NK-92 (cell line): Measurements from ENCODE around the gene MED4.

Source experiments
- DNase-seq: peaks from one replicate; lab custom pipeline; 2025; ENCODE audit not compliant: unreplicated experiment; lab: John Stamatoyannopoulos, UW

Gene MED4

GRCh38 chr13:48038761-48039160 is 56.1 kb downstream of the MED4 start:
- DNase-seq = no peak

GRCh38 chr13:48037346-48038173 is 57.3 kb downstream of the MED4 start, which contains the start of gene NUDT15:
NUDT15 (plus strand) TSS chr13:48037726; CDS start chr13:48037747, 21 bp downstream.
- DNase-seq = peak; percentile 78

- no peak for DNase-seq
Measured at GRCh38 chr13:48029859-48030258, 65.0 kb downstream of the MED4 start.

- no peak for DNase-seq
Measured at GRCh38 chr13:48028066-48028465, 66.8 kb downstream of the MED4 start.
